Parathyroid adenoma (tissue), 2 donors: ENCODE measurements around the gene C1orf185.
"Not testable (repeated sequence)": the region's sequence is repeated elsewhere in the genome, so short reads cannot be mapped to it uniquely, and the experiment has no call there.

Experiments used
- H2AFZ ChIP-seq: fragments of 300-600 bp; sonication (generic); one replicate; pipeline ENCODE4 v1.7.0; 2017; ENCODE audit warnings: antibody characterized with exemption, mild to moderate bottlenecking
- H3K27ac ChIP-seq: fragments of 300-600 bp; sonication (generic); one replicate; pipeline ENCODE4 v1.7.0; 2017
- H3K27me3 ChIP-seq: fragments of 300-600 bp; sonication (generic); one replicate; pipeline ENCODE4 v1.7.0; 2017; ENCODE audit warnings: low read length; ENCODE audit not compliant: control insufficient read depth, insufficient read depth
- H3K36me3 ChIP-seq: fragments of 300-600 bp; sonication (generic); one replicate; pipeline ENCODE4 v1.7.0; 2017; ENCODE audit warnings: low read length; ENCODE audit not compliant: control insufficient read depth, insufficient read depth
- H3K4me1 ChIP-seq: fragments of 300-600 bp; sonication (generic); one replicate; pipeline ENCODE4 v1.7.0; 2017; ENCODE audit warnings: control low read depth
- H3K4me2 ChIP-seq: fragments of 300-600 bp; sonication (generic); one replicate; pipeline ENCODE4 v1.7.0; 2017; ENCODE audit warnings: low read length
- H3K4me3 ChIP-seq: fragments of 300-600 bp; sonication (generic); one replicate; pipeline ENCODE4 v1.7.0; 2017; ENCODE audit warnings: low read depth, low read length
- H3K79me2 ChIP-seq: fragments of 300-600 bp; sonication (generic); one replicate; pipeline ENCODE4 v1.7.0; 2017; ENCODE audit warnings: control low read depth
- H3K9ac ChIP-seq: fragments of 300-600 bp; sonication (generic); one replicate; pipeline ENCODE4 v1.7.0; 2017; ENCODE audit warnings: mild to moderate bottlenecking
- H3K9me3 ChIP-seq: fragments of 300-600 bp; sonication (generic); one replicate; pipeline ENCODE4 v1.7.0; 2017; ENCODE audit warnings: low read length; ENCODE audit not compliant: control insufficient read depth
- TF ChIP-seq, protein P1 (sequence below): fragments of 300-600 bp; sonication (generic); IDR thresholded peaks from one replicate; pipeline ENCODE4 v1.7.0; 2017; ENCODE audit warnings: antibody characterized with exemption, mild to moderate bottlenecking
- donor health status: primary hyperparathyroidism.

C1orf185 gene

GRCh38 chr1:51147394-51147793, 45.4 kb downstream of the C1orf185 start:
- H3K4me2 ChIP-seq, result no peak overlapping the region
- no peaks in the 10 kb centered on the region for H3K79me2 ChIP-seq
- no peaks in the 10 kb centered on the region for H3K4me1 ChIP-seq
- TF ChIP-seq, protein P1, sequence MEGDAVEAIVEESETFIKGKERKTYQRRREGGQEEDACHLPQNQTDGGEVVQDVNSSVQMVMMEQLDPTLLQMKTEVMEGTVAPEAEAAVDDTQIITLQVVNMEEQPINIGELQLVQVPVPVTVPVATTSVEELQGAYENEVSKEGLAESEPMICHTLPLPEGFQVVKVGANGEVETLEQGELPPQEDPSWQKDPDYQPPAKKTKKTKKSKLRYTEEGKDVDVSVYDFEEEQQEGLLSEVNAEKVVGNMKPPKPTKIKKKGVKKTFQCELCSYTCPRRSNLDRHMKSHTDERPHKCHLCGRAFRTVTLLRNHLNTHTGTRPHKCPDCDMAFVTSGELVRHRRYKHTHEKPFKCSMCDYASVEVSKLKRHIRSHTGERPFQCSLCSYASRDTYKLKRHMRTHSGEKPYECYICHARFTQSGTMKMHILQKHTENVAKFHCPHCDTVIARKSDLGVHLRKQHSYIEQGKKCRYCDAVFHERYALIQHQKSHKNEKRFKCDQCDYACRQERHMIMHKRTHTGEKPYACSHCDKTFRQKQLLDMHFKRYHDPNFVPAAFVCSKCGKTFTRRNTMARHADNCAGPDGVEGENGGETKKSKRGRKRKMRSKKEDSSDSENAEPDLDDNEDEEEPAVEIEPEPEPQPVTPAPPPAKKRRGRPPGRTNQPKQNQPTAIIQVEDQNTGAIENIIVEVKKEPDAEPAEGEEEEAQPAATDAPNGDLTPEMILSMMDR, result no peak
- no peak overlapping the region for H3K9ac ChIP-seq
- H3K4me3 ChIP-seq, result no peak overlapping the region
- no peaks in the 10 kb centered on the region for H3K9me3 ChIP-seq
- H3K27ac ChIP-seq, result no peak overlapping the region
- no peak overlapping the region for H2AFZ ChIP-seq
- no peaks in the 10 kb centered on the region for H3K27me3 ChIP-seq
- no peaks in the 10 kb centered on the region for H3K36me3 ChIP-seq

GRCh38 chr1:51154776-51155175, 52.7 kb downstream of the C1orf185 start:
- Histone ChIP-seq H3K4me2 (no peak overlapping the region), H3K27ac (no peak overlapping the region), H3K27me3 (no peaks in the 10 kb centered on the region), H3K9me3 (no peaks in the 10 kb centered on the region), H3K36me3 (no peaks in the 10 kb centered on the region), H3K4me3 (no peak overlapping the region), H3K4me1 (no peaks in the 10 kb centered on the region), H2AFZ (no peak overlapping the region), H3K79me2 (no peaks in the 10 kb centered on the region), H3K9ac (no peak overlapping the region)
- TF ChIP-seq, protein P1, result no peak

GRCh38 chr1:51156752-51157151, 54.7 kb downstream of the C1orf185 start:
- no peaks in the 10 kb centered on the region for H3K36me3 ChIP-seq
- no peak overlapping the region for H2AFZ ChIP-seq
- no peaks in the 10 kb centered on the region for H3K79me2 ChIP-seq
- no peaks in the 10 kb centered on the region for H3K9me3 ChIP-seq
- no peak overlapping the region for H3K27ac ChIP-seq
- H3K9ac ChIP-seq, result no peak overlapping the region
- H3K27me3 ChIP-seq, result no peaks in the 10 kb centered on the region
- H3K4me1 ChIP-seq, result no peaks in the 10 kb centered on the region
- no peak overlapping the region for H3K4me2 ChIP-seq
- TF ChIP-seq, protein P1, result no peak
- no peak overlapping the region for H3K4me3 ChIP-seq

- Histone ChIP-seq H3K27ac (no peak overlapping the region), H3K79me2 (no peaks in the 10 kb centered on the region), H3K27me3 (no peaks in the 10 kb centered on the region), H3K9ac (no peak overlapping the region), H3K36me3 (no peaks in the 10 kb centered on the region), H3K4me3 (no peak overlapping the region), H3K9me3 (no peaks in the 10 kb centered on the region), H3K4me2 (no peak overlapping the region), H2AFZ (no peak overlapping the region), H3K4me1 (no peaks in the 10 kb centered on the region)
- TF ChIP-seq, protein P1, result no peak
Observed at GRCh38 chr1:51157395-51157794, 55.4 kb downstream of the C1orf185 start.

DNA sequence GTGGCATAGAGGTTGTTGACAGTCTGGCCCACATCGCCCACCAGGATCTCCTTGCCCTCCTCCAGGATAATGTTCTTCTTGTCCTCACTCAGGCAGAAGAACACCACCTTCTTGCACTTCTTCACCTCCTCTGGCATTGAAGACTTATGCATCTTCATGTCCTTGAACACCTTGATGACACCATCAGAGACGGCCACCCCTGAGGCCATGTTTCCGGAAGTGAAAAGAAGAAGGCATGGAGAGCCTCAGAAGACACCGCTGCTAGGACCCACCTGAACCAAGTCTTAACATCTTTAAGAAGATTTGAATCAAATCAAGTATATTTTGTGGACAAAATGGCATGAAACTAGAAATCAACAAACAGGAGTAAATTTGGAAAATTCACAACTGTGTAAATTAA, 56.2 kb downstream of the C1orf185 start:
- TF ChIP-seq, protein P1, result no peak
- no peaks in the 10 kb centered on the region for H3K9me3 ChIP-seq
- H3K4me1 ChIP-seq, result no peaks in the 10 kb centered on the region

GRCh38 chr1:51162560-51162959, 60.5 kb downstream of the C1orf185 start:
- H3K27me3 ChIP-seq, H3K9ac ChIP-seq, H2AFZ ChIP-seq, H3K9me3 ChIP-seq, H3K4me2 ChIP-seq, H3K27ac ChIP-seq, H3K36me3 ChIP-seq, H3K79me2 ChIP-seq, H3K4me3 ChIP-seq, H3K4me1 ChIP-seq: not testable (repeated sequence)

More for the DNA sequence above, 56.2 kb downstream of the C1orf185 start:
- Histone ChIP-seq H3K27ac (no peak overlapping the region), H3K79me2 (no peaks in the 10 kb centered on the region), H3K4me3 (no peak overlapping the region), H2AFZ (no peak overlapping the region), H3K27me3 (no peaks in the 10 kb centered on the region), H3K36me3 (no peaks in the 10 kb centered on the region), H3K9ac (no peak overlapping the region), H3K4me2 (no peak overlapping the region)
